CD14-positive monocyte (primary cell): ENCODE data around the gene HNF4A. TPM values are rescaled to one million over a fixed set of nuclear protein-coding genes. Genes with fewer than 3 reads are reported as not detected.

Source experiments
- DNase-seq, 3 donors: peaks; one replicate each; pipeline ENCODE4 v3.0.0-alpha.2; 2011 to 2022
- H2AFZ ChIP-seq: 2 replicates; pipeline ENCODE4 v1.6.0; 2012; ENCODE audit warnings: mild to moderate bottlenecking, low read depth, low read length, inconsistent platforms; ENCODE audit not compliant: insufficient read depth, poor library complexity, severe bottlenecking
- H3K27ac ChIP-seq, 2 donors: 1 replicate in 1 of 2; 2 replicates in 1 of 2; pipeline ENCODE4 v1.5.1; 2012 to 2013; ENCODE audit warnings: low read length in 2 of 2, control low read depth in 1 of 2, inconsistent platforms in 1 of 2, low read depth in 1 of 2, mild to moderate bottlenecking in 1 of 2
- H3K27me3 ChIP-seq, 2 donors: one replicate each; pipeline versions ENCODE4 v1.6.0 to v1.6.1; 2011 to 2013; ENCODE audit warnings: low read length in 2 of 2; ENCODE audit not compliant: control insufficient read depth in 2 of 2, insufficient read depth in 2 of 2
- H3K36me3 ChIP-seq, 2 donors: replicated peaks in 1 of 2; 1 replicate in 1 of 2; 2 replicates in 1 of 2; pipeline versions ENCODE4 v1.5.1 to v1.6.1; 2012 to 2013; ENCODE audit warnings: low read length in 2 of 2, control low read depth in 1 of 2, inconsistent platforms in 1 of 2, mild to moderate bottlenecking in 1 of 2; ENCODE audit not compliant: insufficient read depth in 2 of 2, control insufficient read depth in 1 of 2
- H3K4me1 ChIP-seq, 2 donors: 1 replicate in 1 of 2; 2 replicates in 1 of 2; pipeline versions ENCODE4 v1.5.1 to v1.6.1; 2012 to 2013; ENCODE audit warnings: low read length in 2 of 2, control low read depth in 1 of 2, inconsistent platforms in 1 of 2, mild to moderate bottlenecking in 1 of 2, moderate library complexity in 1 of 2; ENCODE audit not compliant: insufficient read depth in 2 of 2, control insufficient read depth in 1 of 2
- H3K4me2 ChIP-seq: replicated peaks from 2 replicates; pipeline ENCODE3; 2012; ENCODE audit warnings: low read length, moderate library complexity, mild to moderate bottlenecking; ENCODE audit not compliant: poor library complexity, severe bottlenecking; ENCODE audit errors: extremely low read depth
- H3K4me3 ChIP-seq, 3 experiments: fragments of 200-600 bp in 1 of 3; sonication (generic) in 1 of 3; replicated peaks in 1 of 3; 1 replicate in 2 of 3; 2 replicates in 1 of 3; pipeline ENCODE4 v1.5.1; 2011 to 2013; ENCODE audit warnings: low read length in 3 of 3, mild to moderate bottlenecking in 3 of 3, control low read depth in 2 of 3, low read depth in 2 of 3, inconsistent platforms in 1 of 3, moderate library complexity in 1 of 3
- H3K79me2 ChIP-seq: 2 replicates; pipeline ENCODE4 v1.6.0; 2012; ENCODE audit warnings: mild to moderate bottlenecking, control low read depth, inconsistent platforms, low read length, moderate library complexity; ENCODE audit not compliant: insufficient read depth
- H3K9ac ChIP-seq: 2 replicates; pipeline ENCODE4 v1.6.0; 2017; ENCODE audit warnings: low read length, mild to moderate bottlenecking; ENCODE audit not compliant: insufficient read depth, poor library complexity, severe bottlenecking
- H3K9me3 ChIP-seq, 2 donors: replicated peaks in 1 of 2; 1 replicate in 1 of 2; 2 replicates in 1 of 2; pipeline versions ENCODE4 v1.5.1 to v1.6.1; 2012 to 2013; ENCODE audit warnings: low read length in 2 of 2, control low read depth in 1 of 2; ENCODE audit not compliant: control insufficient read depth in 1 of 2, insufficient read depth in 1 of 2
- H4K20me1 ChIP-seq: 2 replicates; pipeline ENCODE4 v1.6.0; 2012; ENCODE audit warnings: mild to moderate bottlenecking, low read length, control low read depth, moderate library complexity; ENCODE audit not compliant: insufficient read depth
- H3K27ac Mint-ChIP-seq, 7 donors: one replicate each; pipeline ENCODE4 v1.8.0; 2020; ENCODE audit warnings: mild to moderate bottlenecking in 7 of 7, mixed read lengths in 7 of 7, moderate library complexity in 6 of 7, inconsistent platforms in 2 of 7
- H3K27me3 Mint-ChIP-seq, 3 donors: one replicate each; pipeline ENCODE4 v1.8.0; 2021 to 2022; ENCODE audit warnings: low read depth in 3 of 3, mild to moderate bottlenecking in 3 of 3, mixed read lengths in 3 of 3, moderate library complexity in 3 of 3, inconsistent platforms in 1 of 3
- H3K36me3 Mint-ChIP-seq, 2 donors: one replicate each; pipeline ENCODE4 v1.8.0; 2020; ENCODE audit warnings: mixed read lengths in 2 of 2, inconsistent platforms in 1 of 2, mild to moderate bottlenecking in 1 of 2
- H3K4me1 Mint-ChIP-seq: one replicate; pipeline ENCODE4 v1.8.0; 2020; ENCODE audit warnings: mild to moderate bottlenecking, mixed read lengths
- H3K4me3 Mint-ChIP-seq, 2 donors: one replicate each; pipeline ENCODE4 v1.8.0; 2020; ENCODE audit warnings: mild to moderate bottlenecking in 2 of 2, mixed read lengths in 2 of 2, moderate library complexity in 1 of 2
- H3K9me3 Mint-ChIP-seq, 7 donors: one replicate each; pipeline ENCODE4 v1.8.0; 2020 to 2022; ENCODE audit warnings: mixed read lengths in 7 of 7, mild to moderate bottlenecking in 6 of 7, moderate library complexity in 6 of 7, inconsistent platforms in 2 of 7
- CTCF ChIP-seq: fragments of 200-600 bp; IDR thresholded peaks from one replicate; pipeline ENCODE4 v1.8.0; 2022; ENCODE audit warnings: antibody characterized with exemption, mild to moderate bottlenecking
- WGBS: methylation state at CpG from one replicate; pipeline ENCODE4 v1.1.5; 2013; ENCODE audit warnings: missing lambda C conversion rate; ENCODE audit not compliant: insufficient coverage; 5-methylcytosine and 5-hydroxymethylcytosine counted together
- intact Hi-C, 2 donors: fragments of 100-400 bp; cut with micrococcal nuclease; formaldehyde crosslinking; loops; one replicate each; pipeline versions ENCODE4 v1.15.0 to v1.15.1; 2023
- polyA plus RNA-seq, 3 donors: library from polyadenylated mRNA; depleted of rRNA in 1 of 3; unstranded in 2 of 3; stranded (reverse) in 1 of 3; fragments of 300-500 nt in 2 of 3; fragments of >200 nt in 1 of 3; fragmentation: Illumina TruSeq in 2 of 3; gene quantifications; 1 replicate in 2 of 3; 2 replicates in 1 of 3; pipeline ENCODE4 v1.2.3, GENCODE V29; 2012 to 2021

Gene HNF4A
- polyA plus RNA-seq, 3 donors: not detected

GRCh38 chr20:44357555-44358125, 2.1 kb downstream of the HNF4A start:
- Mint-ChIP-seq H3K9me3 (no peaks in the 10 kb centered on the region), H3K27ac (no peak overlapping the region), H3K4me1 (no peaks in the 10 kb centered on the region), H3K4me3 (no peak overlapping the region), H3K36me3 (no peaks in the 10 kb centered on the region), H3K27me3 (peaks cover 12 to 13% (median 12%) of the 10 kb centered on the region in 3 donors)
- Histone ChIP-seq H3K36me3 (no peaks in the 10 kb centered on the region), H2AFZ (no peak overlapping the region), H3K9ac (no peak overlapping the region), H3K4me2 (no peak overlapping the region), H3K79me2 (no peaks in the 10 kb centered on the region), H3K4me3 (no peak overlapping the region), H3K27ac (no peak overlapping the region), H3K27me3 (no peaks in the 10 kb centered on the region), H3K9me3 (no peaks in the 10 kb centered on the region), H3K4me1 (no peaks in the 10 kb centered on the region), H4K20me1 (no peaks in the 10 kb centered on the region)
- WGBS: no CpG with 5 or more reads among the region's 4 CpGs
- no peak for DNase-seq
- intact Hi-C loops: no loop called here
- no peak for TF ChIP-seq CTCF

GRCh38 chr20:44358776-44359175, 3.3 kb downstream of the HNF4A start:
- no peaks in the 10 kb centered on the region for H3K4me1 ChIP-seq
- H3K79me2 ChIP-seq: no peaks in the 10 kb centered on the region
- H3K9ac ChIP-seq: no peak overlapping the region
- Mint-ChIP-seq H3K9me3 (no peaks in the 10 kb centered on the region), H3K4me1 (no peaks in the 10 kb centered on the region), H3K4me3 (no peak overlapping the region), H3K36me3 (no peaks in the 10 kb centered on the region), H3K27ac (no peak overlapping the region), H3K27me3 (peaks cover 11 to 16% (median 12%) of the 10 kb centered on the region in 3 donors)
- no peak overlapping the region for H3K27ac ChIP-seq
- TF ChIP-seq CTCF: no peak
- no peak overlapping the region for H2AFZ ChIP-seq
- no peak overlapping the region for H3K4me3 ChIP-seq
- no peaks in the 10 kb centered on the region for H3K9me3 ChIP-seq
- H3K36me3 ChIP-seq: no peaks in the 10 kb centered on the region
- no peak for DNase-seq
- H4K20me1 ChIP-seq: no peaks in the 10 kb centered on the region
- H3K4me2 ChIP-seq: no peak overlapping the region
- intact Hi-C loops: no loop called here
- no peaks in the 10 kb centered on the region for H3K27me3 ChIP-seq
- WGBS: 89% methylated on average over 6 of the region's 8 CpGs
